NK-92 (cell line): ENCODE data around the gene ASB18.
"Not testable (repeated sequence)": the region's sequence is repeated elsewhere in the genome, so short reads cannot be mapped to it uniquely, and the experiment has no call there.

ENCODE experiments used
- DNase-seq: peaks from one replicate; lab custom pipeline; 2025; ENCODE audit not compliant: unreplicated experiment; lab: John Stamatoyannopoulos, UW

ASB18 gene

DNA sequence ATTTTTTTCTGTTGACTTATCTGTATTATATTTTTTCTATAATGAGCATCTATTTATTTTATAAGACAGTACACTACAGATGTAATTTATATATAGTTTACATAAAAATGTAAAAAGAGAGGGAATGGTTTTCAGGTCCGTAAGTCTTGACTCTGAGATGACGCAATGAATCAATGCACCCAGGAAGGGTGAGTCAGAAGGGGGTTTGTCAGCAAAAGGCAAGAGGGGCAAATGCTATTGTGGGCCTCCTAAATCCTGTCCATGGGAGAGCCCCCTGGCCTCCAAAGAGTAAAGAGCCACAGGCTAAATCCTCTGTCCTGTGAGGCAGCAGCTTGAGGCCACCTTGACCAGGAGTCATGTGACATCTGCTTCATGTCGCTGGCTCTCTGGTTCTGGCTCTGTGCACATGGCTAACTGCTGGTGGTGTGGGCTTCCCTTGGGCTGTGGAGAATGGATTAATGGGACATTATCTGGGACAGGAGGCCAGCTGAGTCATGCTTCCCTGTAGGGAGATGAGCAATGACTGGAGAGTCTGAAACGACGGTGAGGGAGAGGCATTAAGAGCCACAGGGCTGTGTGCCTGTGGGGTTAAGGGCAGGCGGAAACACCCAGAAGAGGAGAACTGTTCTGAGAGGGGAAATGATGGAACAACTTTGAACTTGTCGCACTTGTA, 22.8 kb upstream of the ASB18 start:
- no peak for DNase-seq

DNA sequence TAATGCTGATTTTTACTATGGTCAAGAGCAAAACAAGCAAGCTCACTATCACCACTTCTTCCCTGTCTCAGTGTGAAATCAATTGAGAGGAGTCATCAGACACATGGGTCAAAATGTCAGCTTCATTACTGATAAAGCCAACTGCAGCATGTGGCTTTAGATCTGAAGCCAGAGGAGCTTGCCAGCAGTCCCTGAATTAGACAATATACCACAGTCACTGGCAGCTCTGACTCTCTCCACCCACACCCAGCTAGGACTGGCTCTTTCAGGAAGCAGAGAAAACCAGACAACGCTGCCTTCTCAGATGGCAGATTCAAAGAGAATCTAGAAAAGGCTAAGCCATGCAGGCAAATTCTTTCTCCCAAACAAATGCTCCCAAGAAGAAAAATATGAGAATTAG, 20.0 kb upstream of the ASB18 start:
- no peak for DNase-seq

DNA sequence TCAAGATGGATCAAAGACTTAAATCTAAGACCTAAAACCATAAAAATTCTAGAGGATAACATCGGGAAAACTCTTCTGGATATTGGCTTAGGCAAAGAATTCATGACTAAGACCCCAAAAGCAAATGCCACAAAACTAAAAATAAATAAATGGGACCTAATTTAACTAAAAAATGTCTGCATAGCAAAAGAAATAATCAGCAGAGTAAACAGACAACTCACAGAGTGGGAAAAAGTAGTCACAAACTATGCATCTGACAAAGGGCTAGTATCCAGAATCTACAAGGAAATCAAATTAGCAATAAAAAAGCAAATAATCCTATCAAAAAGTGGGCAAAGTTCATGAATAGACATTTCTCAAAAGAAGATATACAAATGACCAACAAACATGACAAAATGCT, 18.2 kb upstream of the ASB18 start:
- DNase-seq: no peak

DNA sequence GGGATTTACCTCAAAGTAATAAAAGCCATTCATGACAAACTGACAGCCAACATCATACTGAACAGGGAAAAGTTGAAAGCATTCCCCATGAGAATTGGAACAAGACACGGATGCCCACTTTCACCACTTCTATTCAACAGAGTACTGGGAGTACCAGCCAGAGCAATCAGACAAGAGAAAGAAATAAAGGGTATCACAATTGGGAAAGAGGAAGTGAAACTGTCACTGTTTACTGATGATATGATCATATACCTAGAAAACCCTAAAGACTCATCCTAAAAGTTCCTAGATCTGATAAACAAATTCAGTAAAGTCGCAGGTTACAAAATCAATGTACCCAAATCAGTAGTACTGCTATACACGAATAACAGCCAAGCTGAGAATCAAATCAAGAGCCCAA, 17.2 kb upstream of the ASB18 start:
- no peak for DNase-seq

DNA sequence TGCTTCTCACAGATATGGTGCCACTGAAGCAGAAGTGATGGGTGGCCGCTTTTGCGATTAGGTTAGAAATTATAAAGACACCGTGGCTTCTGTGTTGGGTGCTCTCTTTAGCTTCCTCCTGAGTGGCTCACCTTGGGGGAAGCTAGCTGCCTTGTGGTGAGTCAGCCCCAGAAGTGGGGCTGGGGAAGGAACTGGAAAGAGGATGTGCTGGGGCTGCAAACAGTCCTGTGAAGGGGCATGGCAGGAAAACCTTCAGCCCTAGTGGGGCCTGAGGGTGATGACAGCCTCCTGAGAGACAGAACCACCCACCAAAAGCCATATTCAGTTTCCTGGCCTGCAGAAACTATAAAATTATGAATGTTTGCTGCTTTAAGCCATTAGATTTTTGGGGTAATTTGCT, 8.9 kb upstream of the ASB18 start:
- no peak for DNase-seq

DNA sequence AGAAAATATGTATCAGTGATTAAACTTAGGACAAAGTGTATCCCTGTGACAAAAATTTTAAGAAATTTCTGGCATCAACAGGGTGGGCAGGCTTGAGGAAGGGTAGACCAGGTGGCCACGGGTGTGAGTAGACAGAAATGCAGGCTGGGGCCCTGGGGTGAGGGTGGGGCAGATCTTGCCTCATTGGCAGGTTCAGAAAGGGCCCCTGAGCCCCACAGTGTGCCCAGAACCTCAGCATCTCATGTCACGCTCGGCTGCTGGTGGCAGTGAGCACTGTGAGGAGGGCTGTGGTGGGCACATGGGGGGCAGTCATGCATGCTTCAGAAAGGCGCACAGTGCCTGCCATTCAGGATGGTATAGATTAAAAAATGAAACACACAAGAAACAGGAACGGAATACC, 7.6 kb upstream of the ASB18 start:
- DNase-seq: no peak

DNA sequence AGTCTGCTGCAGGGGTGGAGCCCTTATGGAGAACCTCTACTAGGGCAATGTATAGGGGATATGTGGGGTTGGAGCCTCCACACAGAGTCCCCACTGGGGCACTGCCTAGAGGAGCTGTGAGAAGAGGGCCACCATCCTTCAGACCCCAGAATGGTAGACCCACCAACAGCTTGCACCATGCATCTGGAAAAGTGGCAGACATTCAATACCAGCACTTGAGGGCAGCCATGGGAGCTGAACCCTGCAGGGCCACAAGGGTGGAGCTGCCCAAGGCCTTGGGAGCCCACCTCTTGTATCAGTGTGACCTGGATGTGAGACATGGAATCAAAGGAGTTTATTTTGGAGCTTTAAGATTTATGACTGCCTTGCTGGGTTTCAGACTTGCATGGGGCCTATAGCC, 5.7 kb upstream of the ASB18 start:
- not testable (repeated sequence) for DNase-seq

DNA sequence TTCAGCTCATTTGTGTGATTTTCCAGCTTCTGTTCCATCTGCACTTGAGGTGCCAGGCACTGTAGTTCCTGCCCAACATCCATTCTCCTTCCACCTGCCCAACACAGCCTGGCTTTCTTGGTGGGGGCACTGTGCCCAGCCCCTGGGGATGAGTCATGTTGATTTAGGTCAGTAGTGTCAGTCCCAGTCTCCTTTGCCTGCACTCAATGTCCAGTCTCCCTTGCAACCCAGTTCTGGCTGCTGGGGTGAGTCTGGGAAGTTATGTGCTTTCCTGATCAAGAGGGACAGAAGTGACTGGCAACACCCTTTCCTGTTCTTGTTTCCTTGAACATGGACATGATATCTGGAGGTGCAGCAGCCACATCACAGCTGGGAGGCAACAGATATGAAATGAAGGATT, 1.5 kb upstream of the ASB18 start:
- DNase-seq: no peak

DNA sequence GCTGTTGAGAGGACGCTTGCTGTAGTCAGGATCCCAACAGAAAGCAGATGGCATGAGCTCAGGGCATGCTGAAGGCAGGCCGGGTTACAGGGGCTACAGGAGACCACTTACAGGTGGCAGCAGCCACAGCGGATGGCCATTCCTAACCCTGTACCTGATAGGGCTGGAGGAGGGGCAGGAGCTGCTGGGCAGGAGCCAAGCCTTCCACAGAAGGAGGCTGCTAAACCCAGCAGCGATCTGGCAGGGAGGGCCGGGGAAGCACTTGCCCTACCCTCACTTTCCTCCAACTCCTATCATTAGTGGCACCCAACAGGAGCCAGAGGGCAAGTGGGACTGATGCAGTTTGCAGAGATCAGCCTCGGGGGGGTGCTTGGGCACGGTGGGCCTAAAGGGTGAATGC, 2.0 kb downstream of the ASB18 start:
- no peak for DNase-seq

DNA sequence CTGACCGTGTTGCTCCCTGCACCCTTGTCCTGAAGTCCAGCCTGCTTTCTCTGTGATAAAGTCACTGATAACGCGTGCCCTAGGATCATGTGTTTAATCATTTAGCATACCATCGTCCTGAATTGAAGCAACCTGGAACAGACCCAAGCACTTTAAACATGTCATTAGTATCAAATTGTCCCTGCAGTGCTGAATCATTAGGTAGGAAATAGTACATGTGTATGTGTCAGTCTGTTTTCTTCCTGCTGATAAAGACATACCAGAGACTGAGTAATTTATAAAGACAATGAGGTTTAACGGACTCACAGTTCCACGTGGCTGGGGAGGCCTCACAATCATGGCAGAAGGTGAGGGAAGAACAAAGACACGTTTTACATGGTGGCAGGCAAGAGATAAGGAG, 2.8 kb downstream of the ASB18 start:
- DNase-seq: no peak

DNA sequence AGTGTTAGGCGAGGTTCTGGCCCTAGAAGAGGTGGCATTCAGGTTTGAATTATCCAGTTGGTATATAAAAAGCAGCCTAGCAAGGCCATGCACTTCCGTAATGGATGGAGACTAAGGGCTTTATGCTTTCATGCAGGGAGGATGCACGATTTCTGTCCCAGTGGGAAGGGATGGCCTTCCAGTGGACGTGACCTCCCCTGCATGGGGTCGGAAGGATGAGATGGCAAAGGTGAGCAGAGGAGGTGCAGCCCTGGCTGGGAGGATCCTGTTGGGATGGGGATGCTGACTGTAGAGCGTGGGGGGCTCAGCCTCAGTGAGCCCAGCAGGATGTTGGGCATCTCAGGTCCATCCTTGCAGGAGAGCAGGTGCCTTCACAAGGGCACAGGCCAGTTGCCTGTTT, 4.8 kb downstream of the ASB18 start:
- DNase-seq: no peak

DNA sequence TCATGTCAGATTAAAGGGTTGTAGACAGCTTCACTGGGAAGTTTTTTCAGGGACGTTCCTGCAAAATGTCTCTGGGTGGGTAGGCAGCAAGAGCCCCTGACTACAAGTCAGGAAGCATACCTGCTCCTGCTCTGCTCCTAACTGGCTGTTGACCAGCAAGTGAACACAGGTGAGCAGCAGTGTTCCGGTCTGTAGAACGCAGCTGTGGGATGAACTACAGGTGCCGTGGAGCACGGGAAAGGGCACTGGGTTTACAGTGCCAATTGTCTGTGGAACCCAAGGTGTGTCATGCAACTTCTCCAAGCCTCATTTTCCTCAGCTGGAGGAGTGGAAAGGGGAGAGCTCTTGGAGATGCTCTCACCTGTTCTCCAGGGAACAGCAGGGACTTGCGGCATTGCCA, 6.6 kb downstream of the ASB18 start:
- no peak for DNase-seq

DNA sequence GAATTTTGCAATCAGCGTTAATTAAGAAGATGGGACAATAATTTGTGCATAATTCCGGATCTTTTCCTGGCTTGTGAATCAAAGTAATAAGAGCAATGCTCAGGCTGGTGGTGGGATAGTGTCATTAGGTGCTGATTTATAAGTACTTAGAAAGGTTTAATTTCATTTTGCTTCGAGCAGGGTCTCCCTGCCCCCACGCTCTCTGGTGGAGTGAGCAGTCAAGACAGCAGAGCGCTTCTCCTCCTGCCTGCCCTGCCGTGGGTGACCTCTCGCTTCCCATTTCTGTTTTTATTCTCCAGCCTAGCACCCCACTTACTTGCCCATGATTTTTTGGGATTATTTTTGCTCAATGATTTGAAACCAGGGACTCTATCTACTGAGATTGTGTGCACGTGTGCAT, 7.1 kb downstream of the ASB18 start:
- DNase-seq: no peak

DNA sequence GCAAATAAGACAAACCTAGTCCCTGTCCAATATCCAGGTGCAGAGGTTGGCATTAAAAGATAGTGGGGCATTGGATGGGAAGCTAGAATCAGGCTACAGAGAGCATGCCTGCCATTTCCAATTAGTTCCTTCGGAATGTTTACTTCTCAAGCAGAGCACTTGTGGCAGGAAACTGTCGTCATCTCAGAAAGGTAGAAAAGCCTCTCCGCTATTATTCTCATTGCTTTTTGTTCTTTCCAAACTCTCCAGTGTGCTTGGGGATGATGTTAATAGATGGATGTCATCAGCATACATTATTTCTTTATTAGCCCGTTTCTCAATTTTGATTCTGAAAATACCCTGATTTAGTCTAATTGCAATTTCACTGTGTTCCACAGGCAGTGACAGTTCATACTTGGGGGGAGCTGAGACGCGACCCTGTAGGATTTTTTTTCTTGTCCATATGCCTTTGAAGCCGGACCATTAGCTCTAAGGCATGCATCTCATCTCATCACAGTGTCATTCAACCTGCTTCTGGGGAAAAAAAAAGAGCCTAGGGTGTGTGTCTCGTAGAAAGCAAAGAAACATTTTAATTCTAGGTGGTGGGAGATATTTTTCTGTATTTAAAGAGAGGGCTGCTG, 7.7 kb downstream of the ASB18 start:
- no peak for DNase-seq

DNA sequence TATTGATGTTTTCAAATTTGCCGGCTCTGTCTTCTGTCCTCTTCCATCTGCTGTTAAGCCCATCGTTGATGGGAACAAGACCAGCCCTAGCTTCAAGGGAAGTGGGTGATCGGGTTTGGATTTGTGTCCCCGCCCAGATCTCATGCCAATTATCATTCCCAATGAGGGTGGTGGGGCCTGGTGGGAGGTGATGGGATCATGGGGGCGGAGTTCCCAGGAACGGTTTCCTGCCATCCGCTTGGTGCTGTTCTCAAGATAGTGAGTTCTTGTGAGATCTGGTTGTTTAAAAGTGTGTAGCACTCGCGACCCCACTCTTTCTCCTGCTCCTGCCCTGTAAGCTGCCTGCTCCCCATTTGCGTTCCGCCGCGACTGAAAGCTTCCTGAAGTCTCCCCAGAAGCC, 9.5 kb downstream of the ASB18 start:
- no peak for DNase-seq

DNA sequence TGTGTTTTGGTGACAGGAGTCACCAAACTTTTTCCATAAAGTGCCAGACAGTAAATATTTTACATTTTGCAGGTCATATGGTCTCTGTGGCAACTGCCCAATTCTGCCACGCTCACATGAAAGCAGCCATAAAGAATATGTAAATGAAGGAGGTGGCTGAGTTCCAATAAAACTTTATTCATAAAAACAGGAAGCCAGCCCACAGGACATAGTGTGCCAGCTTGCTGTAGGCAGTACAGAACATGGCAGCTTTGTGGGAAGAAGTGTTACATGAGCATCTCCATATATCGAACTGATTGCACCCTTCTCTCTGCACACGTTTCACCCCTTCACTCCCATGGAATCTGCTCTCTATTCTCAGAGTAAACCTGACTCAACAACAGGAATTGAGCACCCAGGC, 10.2 kb downstream of the ASB18 start:
- DNase-seq: no peak

DNA sequence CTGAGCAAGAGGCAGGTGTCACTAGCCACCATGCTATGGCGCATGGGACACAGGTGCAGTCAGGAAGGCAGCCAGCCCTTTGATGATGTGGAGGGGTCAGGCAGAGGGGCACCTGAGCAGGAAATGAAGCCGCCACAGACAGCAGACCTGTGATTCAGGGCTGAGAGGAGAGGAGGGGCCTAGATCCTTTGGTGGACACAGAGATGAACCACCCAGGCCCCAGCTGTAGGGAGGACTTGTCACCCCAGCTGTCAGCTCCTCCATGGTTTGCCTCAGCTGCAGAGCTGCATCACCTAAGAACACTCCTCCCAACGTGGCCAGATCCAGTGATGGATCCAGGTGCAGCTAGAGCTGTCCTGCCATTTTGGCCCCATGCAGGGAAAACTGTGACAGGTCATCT, 11.6 kb downstream of the ASB18 start:
- DNase-seq: no peak

DNA sequence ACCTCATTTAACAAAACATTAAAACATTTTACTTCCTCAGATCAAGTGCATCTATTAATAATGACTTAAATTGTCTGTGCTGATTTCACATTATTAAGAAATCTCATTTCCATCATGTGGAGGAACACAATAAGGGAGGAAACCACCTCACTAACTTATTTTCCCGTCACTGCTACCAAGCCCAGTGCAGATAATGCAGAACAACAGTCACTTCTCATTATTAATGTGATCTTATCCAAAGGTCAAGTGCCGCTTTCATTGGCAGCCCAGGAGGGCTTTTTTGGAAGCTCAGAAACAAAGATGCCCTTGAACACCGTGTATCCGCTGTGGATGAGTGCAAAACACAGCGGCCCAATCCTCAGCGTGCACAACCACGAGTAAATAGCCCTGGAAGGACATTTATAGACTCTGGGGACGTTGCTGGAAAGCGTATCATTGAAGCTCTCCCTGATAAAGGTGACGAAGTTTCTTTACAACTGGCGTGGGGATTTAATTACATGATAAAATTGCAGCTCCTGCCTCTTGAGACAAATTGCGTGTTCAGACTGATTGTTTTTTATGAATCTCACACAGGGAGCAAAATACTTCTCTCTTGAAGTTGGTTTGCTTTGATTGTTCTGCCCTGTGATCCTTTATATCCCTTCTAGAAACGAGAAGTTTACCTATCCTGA, 13.2 kb downstream of the ASB18 start:
- DNase-seq: no peak

DNA sequence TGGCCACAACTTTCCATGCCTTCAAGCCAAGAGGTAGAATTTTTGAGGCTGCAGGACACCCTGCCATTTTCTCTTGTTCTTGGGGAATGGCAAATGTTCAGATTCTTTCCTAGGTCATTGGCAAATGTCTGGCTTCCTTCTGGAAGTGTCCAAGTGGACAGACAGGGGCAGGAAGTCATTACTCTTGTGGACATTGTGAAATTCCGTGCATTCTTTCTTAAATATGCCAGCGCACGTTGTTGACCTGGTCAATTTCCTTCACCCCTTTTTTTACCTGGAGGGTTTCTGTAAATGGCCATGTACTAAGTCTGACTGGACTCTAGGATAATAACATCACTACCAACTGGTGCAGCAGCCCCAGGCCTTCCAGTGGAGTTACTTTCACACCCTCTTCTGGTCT, 13.9 kb downstream of the ASB18 start:
- DNase-seq: no peak

DNA sequence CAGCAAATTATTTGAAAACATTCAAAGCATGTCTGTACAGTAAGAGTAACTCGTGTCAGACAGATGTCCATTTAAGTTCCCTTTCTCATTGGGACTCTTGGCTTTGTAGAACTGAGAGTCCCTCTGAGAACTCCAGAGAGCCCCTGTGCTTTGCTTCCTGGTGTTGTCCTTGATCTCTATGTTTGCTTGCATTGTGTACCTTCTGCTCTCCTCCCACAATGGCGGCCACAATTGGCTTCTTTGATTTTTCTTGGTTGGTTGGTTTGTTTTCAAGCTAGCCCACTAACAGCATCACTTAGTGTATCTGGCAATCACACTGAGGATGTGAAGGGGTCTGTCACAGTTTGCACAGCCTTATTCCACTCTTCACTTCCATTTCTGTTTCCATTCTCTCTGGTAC, 15.1 kb downstream of the ASB18 start:
- DNase-seq: no peak

DNA sequence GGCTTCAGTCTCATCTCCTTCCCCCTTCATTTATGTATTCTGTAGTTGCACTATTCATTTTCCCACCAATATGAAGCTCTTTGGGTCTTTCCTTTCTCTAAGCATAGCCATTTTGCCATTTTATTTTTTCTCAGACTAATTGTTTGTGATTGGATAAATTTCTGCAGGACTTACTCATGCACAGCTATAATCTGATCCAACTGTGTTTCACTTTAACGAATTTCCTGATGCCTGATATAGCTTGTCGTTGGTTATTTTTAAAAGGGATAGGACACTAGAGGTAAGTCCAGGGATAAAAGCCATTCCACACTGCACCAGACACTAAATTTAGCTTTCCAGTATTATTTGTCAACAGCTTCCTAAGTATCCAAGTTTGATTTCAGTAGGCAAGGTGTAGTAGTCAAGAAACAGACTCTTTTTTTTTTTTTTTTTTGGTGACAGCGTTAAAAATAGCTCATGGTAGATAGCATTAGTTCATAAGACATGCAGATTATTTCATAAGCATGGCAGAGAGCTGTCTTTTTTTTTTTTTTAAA, 17.4 kb downstream of the ASB18 start:
- DNase-seq: no peak

DNA sequence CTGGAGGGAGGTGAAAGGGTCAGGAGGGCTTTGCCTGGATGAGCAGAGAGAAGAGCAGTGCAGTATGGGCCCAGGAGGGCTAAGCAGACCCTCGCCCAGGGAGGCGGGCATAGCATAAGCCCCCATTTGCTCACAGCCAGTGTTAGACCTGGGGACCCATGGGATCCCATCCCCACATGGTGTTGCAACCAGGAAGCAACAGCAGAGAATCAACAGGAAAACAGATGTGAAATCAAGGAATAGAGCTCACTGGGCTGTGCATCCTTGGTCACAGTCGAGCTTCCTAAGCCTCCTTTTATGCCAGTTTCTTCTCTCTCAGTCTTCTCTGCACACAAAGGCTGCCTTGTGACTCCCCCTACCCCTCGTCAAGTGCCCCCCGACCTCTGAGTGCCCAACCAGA, 19.9 kb downstream of the ASB18 start:
- DNase-seq: no peak
